Measurements from ENCODE around the gene NRF1.

The NRF1 gene

GRCh38 chr7:129686063-129686462 is 74.5 kb downstream of the NRF1 start:
- DNase-seq (ENCODE audit: low read depth): no peak

DNA sequence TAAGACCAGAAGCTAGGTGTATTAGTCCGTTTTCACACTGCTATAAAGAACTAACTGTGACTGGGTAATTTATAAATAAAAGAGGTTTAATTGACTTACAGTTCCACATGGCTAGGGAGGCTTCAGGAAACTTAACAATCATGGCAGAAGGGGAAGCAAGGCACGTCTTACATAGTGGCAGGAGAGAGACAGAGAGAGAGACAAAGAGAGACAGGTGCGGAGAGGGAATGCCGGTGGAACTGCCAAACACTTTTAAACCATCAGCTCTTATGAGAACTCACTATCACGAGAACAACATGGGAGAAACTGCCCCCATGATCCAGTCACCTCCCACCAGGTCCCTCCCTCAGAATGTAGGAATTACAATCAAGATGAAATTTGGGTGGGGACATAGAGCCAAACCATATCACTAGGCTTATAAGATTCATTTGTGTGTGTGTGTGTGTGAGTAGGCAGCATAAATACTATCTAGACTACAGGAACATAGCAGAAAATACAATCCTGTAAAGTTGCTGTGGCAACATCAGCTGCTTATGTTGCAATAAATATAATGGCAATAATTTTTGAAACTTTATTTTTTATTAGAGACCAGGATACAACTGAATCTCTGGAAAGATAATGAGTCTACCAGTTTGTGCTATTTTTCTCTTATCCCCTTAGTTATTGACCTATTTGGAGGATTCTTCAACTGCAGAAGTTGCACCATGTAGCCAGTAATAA is 77.1 kb downstream of the NRF1 start:
- no peak for DNase-seq (ENCODE audit: low read depth)

- DNase-seq (ENCODE audit: low read depth): no peak
Observed at GRCh38 chr7:129689995-129690581, 78.6 kb downstream of the NRF1 start.

GRCh38 chr7:129690701-129691100 is 79.2 kb downstream of the NRF1 start:
- DNase-seq (ENCODE audit: low read depth): no peak

DNA sequence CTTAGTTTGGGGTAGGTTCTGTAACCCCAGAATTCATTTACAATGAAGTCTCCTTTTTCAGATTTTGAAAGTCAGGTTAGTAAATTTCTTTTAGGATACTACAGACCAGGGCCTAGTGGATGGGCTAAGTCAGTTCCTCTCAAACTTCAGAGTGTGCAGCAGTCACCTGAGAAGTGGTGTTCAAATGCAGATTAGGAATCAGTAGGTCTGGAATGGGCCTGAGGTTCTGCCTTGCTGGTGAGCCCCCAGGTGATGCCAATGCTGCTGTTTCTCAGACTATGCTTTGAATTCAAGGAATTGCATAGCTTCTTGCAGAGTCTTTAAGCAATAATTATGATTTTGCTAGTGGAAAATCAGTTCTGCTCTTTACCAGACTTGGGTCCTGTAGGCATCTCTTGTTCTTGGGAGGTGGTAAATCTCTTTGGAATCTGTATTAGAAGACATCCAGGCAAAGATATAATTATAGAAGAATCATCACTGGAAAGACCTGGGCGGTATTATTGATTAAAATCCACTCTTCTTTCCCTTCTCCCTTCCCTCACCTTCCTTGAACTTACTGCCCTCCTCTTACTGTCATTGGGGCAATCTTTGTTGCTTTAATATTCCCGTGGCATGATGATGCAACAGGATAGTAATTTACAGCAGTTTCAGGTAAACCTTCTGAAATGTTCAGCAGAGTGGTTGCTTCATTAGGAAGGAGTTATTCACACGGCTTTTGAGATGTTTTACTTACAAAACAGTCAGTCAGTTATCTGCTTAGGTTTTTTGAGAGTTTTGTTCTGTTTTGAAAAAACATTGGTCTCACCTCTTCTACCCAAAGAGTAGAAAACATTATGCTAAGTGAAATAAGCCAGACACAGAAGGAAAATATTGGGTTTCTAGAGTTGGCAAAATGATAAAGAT is 87.2 kb downstream of the NRF1 start:
- DNase-seq (ENCODE audit: low read depth): no peak

GRCh38 chr7:129702316-129702715 is 90.8 kb downstream of the NRF1 start:
- no peak for DNase-seq (ENCODE audit: low read depth)

- no peak for DNase-seq (ENCODE audit: low read depth)
Observed at GRCh38 chr7:129702761-129703338, 91.3 kb downstream of the NRF1 start.

- no peak for DNase-seq (ENCODE audit: low read depth)
Observed at GRCh38 chr7:129703751-129704150, 92.2 kb downstream of the NRF1 start.

DNA sequence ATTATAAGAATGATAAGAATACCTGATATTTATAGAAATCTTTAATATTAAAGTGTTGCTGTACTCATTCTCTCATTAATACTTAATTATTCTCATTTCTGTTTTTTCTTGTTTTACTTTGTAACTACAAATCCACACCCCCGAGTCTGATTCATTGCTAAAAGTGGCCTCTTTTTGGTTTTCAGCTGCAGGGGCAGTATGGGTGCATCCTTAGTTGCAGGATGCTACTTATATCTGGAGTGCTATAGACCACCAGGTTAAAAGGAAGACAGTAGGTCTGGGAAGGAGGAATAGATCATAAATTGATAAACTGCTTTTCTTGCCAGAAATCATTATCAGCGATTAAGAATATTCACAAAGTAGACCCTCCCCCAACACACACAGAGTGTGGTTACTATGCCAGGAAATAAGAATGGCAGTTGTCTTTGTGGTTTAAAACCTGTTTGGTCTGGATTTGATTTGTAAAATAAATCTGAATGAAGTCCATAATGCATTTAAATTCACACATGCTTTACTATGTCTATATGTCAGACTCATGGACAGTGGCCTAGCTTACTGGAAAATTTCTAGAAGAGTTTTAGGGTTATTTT is 96.5 kb downstream of the NRF1 start:
- DNase-seq (ENCODE audit: low read depth): no peak

GRCh38 chr7:129713544-129713943 is 102.0 kb downstream of the NRF1 start:
- DNase-seq (ENCODE audit: low read depth): no peak

DNA sequence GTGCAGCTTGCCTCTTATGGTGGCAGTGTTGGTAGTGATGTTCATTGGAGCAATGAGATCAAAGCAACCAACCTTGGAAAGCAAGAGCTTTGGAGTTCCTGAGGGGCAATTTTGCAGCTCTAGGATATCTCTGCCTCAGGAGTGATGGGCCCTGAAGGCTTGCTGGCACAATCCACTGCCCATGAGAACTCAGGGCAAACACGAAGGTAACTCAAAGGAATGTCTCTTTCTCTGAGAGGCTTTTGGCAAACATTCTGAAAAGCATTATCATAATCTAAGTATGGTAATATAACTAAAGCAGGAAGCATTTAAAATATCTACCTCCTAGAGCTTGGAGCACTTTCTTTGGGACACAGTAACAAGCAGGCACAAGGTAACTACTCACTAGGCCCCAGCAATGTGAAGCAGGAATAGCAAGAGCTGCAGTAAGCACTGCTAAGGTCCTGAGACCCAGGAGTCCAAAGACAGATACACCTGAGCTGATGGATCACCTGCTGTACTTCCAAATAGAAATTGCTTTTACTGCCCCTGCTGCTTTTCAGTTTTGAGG is 103.1 kb downstream of the NRF1 start:
- no peak for DNase-seq (ENCODE audit: low read depth)

GRCh38 chr7:129719980-129720732 is 108.6 kb downstream of the NRF1 start:
- no peak for DNase-seq (ENCODE audit: low read depth)

GRCh38 chr7:129721068-129721467 is 109.5 kb downstream of the NRF1 start:
- no peak for DNase-seq (ENCODE audit: low read depth)

DNA sequence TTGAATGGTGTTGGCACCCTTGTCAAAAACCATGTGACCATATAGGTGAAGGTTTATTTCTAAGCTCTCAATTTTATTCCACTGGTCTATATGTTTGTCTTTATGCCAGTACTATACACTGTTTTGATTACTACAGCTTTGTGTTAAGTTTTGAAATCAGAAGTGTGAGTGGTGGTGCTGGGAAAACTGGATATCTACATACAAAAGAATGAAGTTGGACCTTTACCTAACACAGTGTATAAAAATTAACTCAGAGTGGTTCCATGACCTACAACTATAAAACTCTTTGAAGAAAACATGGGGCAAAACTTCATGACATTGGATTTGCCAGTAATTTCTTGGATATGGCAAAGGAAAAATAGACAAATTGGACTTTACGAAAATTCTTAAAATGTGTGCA is 112.2 kb downstream of the NRF1 start:
- no peak for DNase-seq (ENCODE audit: low read depth)

GRCh38 chr7:129724796-129725195 is 113.3 kb downstream of the NRF1 start:
- DNase-seq (ENCODE audit: low read depth): no peak

GRCh38 chr7:129728875-129729467 is 117.5 kb downstream of the NRF1 start:
- DNase-seq (ENCODE audit: low read depth): no peak

GRCh38 chr7:129729511-129729910 is 118.0 kb downstream of the NRF1 start:
- DNase-seq (ENCODE audit: low read depth): no peak

DNA sequence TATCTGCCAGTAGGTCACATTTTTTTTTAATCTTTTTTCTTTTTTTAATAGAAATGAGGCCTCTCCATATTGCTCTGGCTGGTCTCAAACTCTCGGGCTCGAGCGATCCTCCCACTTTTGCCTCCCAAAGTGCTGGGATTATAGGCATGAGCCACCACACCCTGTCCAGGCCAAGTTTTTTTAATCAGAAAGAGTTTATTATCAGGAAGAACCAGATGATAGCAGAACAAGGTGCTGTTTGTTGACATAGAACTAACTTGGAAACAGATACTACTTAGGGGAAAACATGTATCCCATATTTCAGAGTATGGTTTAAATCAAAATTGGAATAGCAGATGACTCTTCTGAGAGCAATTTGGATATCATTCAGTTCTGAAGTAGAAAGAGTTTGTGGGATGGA is 118.6 kb downstream of the NRF1 start:
- DNase-seq (ENCODE audit: low read depth): no peak

- DNase-seq (ENCODE audit: low read depth): no peak
Observed at GRCh38 chr7:129734400-129734799, 122.9 kb downstream of the NRF1 start.

DNA sequence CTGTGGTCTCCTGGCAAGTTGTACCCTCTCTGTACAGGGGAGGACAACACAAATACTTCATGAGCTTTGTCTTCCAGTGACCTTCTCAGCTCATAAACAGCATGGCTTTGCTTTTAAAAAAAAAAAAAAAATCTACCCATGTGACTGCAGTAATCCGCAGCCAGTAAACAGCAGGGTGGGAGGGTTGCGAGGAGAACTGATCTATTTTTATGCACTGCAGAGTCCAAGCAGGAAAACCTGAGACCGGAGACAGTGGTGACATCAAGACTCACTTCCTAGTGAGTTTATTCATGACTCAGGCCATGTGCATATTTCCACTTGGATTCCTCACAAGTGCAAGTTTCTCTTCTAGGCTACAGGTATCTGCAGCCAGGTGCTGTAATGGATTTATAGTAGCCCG is 127.9 kb downstream of the NRF1 start:
- no peak for DNase-seq (ENCODE audit: low read depth)
